Measurements from ENCODE around the gene APOC4.
A peak's percentile ranks its signal among the peaks of the same experiment; 100 is the strongest.
"Not testable (repeated sequence)": the region's sequence is repeated elsewhere in the genome, so short reads cannot be mapped to it uniquely, and the experiment has no call there.

Gene APOC4

DNA sequence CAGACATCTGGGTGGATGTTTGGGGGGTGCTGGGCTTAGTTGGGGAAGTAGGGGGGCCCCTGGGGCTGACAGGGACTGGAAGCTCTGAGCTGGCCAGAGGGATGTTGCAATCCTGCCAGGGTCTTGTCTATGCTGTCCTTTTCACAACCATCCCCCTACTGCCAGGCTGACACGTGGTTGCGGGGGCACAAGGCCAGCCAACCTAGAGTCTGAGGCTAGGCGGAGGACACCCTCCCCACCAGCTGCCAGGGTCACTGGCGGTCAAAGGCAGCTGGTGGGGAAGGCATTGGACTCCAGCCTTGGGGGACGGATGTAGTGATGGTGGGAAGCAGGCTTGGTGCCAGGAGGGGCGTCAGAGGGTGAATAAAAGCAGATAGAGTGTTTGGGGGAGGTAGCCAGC, 29.2 kb upstream of the APOC4 start:
- DNase-seq (ENCODE audit: extremely low read depth, insufficient read length) = no peak
- no peaks in the 10 kb centered on the region for H3K27me3 ChIP-seq (replicated peaks; ENCODE audit: control insufficient read depth, insufficient read depth, low read length)
- no peak overlapping the region for H3K4me3 ChIP-seq (replicated peaks; ENCODE audit: low read depth, low read length)
- TF ChIP-seq, protein P1, sequence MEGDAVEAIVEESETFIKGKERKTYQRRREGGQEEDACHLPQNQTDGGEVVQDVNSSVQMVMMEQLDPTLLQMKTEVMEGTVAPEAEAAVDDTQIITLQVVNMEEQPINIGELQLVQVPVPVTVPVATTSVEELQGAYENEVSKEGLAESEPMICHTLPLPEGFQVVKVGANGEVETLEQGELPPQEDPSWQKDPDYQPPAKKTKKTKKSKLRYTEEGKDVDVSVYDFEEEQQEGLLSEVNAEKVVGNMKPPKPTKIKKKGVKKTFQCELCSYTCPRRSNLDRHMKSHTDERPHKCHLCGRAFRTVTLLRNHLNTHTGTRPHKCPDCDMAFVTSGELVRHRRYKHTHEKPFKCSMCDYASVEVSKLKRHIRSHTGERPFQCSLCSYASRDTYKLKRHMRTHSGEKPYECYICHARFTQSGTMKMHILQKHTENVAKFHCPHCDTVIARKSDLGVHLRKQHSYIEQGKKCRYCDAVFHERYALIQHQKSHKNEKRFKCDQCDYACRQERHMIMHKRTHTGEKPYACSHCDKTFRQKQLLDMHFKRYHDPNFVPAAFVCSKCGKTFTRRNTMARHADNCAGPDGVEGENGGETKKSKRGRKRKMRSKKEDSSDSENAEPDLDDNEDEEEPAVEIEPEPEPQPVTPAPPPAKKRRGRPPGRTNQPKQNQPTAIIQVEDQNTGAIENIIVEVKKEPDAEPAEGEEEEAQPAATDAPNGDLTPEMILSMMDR (IDR thresholded peaks at IDR 0.05; ENCODE audit: insufficient read depth, low read length, poor library complexity, severe bottlenecking) = no peak
- H3K36me3 ChIP-seq (ENCODE audit: control insufficient read depth, insufficient read depth, low read length) = no peaks in the 10 kb centered on the region

DNA sequence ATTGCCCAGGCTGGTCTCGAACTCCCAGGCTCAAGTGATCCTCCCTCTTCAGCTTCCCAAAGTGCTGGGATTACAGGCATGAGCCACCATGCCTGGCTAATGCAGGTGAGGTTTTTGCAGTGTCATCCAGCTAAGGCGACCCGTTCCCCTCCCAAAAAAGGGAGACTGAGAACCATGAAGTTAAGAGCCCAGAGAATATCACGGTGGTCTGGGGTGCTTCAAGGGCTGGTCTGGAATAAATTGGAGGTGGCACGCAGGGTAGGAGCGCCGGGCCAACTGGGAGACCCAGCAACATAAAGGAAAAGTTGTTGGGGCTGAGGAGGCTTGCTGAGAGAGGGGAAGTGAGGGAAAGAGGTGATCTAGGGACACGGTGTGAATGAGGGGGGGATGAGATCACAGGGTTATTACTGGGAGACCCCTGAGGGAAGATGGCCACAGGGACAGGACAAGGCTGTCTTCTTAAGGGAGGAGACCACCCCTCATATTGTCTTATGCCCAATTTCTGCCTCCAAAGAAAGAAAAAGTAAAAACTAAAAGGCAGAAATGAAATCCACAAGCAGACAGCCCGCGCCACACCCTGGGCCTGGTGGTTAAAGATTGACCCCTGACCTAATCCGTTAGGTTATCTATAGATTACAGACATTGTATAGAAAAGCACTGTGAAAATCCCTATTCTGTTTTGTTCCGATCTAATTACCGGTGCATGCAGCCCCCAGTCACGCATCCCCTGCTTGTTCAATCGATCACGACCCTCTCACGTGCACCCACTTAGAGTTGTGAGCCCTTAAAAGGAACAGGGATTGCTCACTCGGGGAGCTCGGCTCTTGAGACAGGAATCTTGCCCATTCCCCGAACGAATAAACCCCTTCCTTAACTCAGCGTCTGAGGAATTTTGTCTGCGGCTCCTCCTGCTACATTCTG, 28.3 kb upstream of the APOC4 start:
- DNase-seq (ENCODE audit: extremely low read depth, insufficient read length); H3K36me3 ChIP-seq (ENCODE audit: control insufficient read depth, insufficient read depth, low read length); H3K27me3 ChIP-seq (replicated peaks; ENCODE audit: control insufficient read depth, insufficient read depth, low read length); H3K4me3 ChIP-seq (replicated peaks; ENCODE audit: low read depth, low read length): not testable (repeated sequence)

DNA sequence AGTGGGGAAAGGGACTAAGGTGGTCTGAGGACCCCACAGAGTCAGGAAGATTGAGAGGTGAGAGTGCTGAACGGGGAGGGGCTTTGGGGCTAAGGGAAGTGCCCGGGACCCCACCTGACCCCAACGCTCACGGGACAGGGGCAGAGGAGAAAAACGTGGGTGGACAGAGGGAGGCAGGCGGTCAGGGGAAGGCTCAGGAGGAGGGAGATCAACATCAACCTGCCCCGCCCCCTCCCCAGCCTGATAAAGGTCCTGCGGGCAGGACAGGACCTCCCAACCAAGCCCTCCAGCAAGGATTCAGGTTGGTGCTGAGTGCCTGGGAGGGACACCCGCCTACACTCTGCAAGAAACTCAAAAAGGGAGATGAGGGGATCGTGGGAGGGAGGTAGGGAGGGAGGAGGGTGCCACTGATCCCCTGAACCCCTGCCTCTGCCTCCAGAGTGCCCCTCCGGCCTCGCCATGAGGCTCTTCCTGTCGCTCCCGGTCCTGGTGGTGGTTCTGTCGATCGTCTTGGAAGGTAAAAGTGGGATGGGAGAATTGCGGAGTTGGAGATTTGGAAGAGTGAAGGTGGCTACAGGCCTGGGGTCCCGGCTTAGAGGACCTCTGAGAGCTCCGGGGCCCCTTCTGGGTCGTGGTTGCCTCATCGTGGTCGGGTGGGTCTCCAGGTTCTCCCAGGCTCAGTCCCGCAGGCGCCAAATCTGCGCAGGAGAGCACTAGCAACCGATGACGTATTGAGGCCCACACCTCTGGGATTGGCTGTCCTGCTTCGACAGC, 27.4 kb upstream of the APOC4 start, which contains the start of gene APOC1:
TSS of gene APOC1 (plus strand) at position 176 of the 774 bp plus-strand sequence. CDS start at position 460, 284 bp downstream.
- DNase-seq (ENCODE audit: extremely low read depth, insufficient read length) = peak; percentile 82
- H3K4me3 ChIP-seq (replicated peaks; ENCODE audit: low read depth, low read length) = peak within 1 kb of the TSS; percentile 60
- H3K27me3 ChIP-seq (replicated peaks; ENCODE audit: control insufficient read depth, insufficient read depth, low read length); H3K36me3 ChIP-seq (ENCODE audit: control insufficient read depth, insufficient read depth, low read length): not testable (repeated sequence)

DNA sequence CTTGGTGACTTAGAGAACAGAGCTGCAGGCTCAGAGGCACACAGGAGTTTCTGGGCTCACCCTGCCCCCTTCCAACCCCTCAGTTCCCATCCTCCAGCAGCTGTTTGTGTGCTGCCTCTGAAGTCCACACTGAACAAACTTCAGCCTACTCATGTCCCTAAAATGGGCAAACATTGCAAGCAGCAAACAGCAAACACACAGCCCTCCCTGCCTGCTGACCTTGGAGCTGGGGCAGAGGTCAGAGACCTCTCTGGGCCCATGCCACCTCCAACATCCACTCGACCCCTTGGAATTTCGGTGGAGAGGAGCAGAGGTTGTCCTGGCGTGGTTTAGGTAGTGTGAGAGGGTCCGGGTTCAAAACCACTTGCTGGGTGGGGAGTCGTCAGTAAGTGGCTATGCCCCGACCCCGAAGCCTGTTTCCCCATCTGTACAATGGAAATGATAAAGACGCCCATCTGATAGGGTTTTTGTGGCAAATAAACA, 17.8 kb upstream of the APOC4 start:
- peaks cover 1% of the 10 kb centered on the region; the same call in 1 of the 2 replicates for H3K27me3 ChIP-seq (replicated peaks; ENCODE audit: control insufficient read depth, insufficient read depth, low read length)
- DNase-seq (ENCODE audit: extremely low read depth, insufficient read length) = no peak
- no peak overlapping the region for H3K4me3 ChIP-seq (replicated peaks; ENCODE audit: low read depth, low read length)
- H3K36me3 ChIP-seq (ENCODE audit: control insufficient read depth, insufficient read depth, low read length) = no peaks in the 10 kb centered on the region
- TF ChIP-seq, protein P1 (IDR thresholded peaks at IDR 0.05; ENCODE audit: insufficient read depth, low read length, poor library complexity, severe bottlenecking) = no peak

DNA sequence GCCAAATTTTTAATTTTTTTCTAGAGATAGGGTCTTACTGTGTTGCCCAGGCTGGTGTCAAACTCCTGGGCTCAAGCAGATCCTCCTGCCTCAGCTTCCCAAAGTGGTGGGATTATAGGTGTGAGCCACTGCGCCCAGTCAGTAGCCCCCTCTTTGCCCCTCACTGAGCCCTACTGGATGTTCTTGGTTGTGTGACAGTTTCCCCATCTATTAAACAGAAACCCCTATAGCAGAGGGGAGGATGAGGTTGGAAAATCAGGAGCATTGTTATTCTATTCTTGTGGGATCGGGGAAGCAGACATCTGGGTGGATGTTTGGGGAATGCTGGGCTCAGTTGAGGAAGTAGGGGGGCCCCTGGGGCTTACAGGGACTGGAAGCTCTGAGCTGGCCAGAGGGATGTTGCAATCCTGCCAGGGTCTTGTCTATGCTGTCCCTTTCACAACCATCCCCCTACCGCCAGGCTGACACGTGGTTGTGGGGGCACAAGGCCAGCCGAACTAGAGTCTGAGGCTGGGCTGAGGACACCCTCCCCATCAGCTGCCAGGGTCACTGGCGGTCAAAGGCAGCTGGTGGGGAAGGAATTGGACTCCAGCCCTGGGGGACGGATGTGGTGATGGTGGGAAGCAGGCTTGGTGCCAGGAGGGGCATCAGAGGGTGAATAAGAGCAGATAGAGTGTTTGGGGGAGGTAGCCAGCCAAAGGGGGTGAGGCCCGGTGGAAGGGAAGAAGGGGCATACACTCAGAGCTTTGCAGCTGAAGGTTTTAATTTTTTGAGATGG, 16.7 kb upstream of the APOC4 start:
- DNase-seq (ENCODE audit: extremely low read depth, insufficient read length) = no peak
- no peak overlapping the region for H3K4me3 ChIP-seq (replicated peaks; ENCODE audit: low read depth, low read length)
- TF ChIP-seq, protein P1 (IDR thresholded peaks at IDR 0.05; ENCODE audit: insufficient read depth, low read length, poor library complexity, severe bottlenecking) = no peak
- H3K27me3 ChIP-seq (replicated peaks; ENCODE audit: control insufficient read depth, insufficient read depth, low read length) = peaks cover 1% of the 10 kb centered on the region; the same call in 1 of the 2 replicates
- no peaks in the 10 kb centered on the region for H3K36me3 ChIP-seq (ENCODE audit: control insufficient read depth, insufficient read depth, low read length)

DNA sequence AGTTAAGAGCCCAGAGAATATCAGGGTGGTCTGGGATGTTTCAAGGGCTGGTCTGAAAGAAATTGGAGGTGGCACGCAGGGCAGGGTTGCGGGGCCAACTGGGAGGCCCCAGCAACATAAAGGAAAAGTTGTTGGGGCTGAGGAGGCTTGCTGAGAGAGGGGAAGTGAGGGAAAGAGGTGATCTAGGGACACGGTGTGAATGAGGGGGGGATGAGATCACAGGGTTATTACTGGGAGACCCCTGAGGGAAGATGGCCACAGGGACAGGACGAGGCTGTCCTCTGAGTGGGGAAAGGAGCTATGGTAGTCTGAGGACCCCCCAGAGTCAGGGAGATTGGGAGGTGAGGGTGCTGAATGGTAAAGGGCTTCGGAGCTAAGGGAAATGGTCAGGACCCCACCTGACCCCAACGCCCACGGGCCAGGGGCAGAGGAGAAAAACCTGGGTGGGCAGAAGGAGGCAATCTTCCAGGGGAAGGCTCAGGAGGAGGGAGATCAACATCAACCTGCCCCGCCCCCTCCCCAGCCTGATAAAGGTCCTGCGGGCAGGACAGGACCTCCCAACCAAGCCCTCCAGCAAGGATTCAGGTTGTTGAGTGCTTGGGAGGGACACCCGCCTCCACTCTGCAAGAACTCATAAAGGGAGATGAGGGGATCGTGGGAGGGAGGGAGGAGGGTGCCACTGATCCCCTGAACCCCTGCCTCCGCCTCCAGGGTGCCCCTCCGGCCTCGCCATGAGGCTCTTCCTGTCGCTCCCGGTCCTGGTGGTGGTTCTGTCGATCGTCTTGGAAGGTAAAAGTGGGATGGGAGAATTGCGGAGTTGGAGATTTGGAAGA, 15.6 kb upstream of the APOC4 start:
- H3K27me3 ChIP-seq (replicated peaks; ENCODE audit: control insufficient read depth, insufficient read depth, low read length); H3K4me3 ChIP-seq (replicated peaks; ENCODE audit: low read depth, low read length); DNase-seq (ENCODE audit: extremely low read depth, insufficient read length); H3K36me3 ChIP-seq (ENCODE audit: control insufficient read depth, insufficient read depth, low read length): not testable (repeated sequence)
